GM23248 (cell line): ENCODE measurements around the gene SRSF12.
"Not testable (repeated sequence)": the region's sequence is repeated elsewhere in the genome, so short reads cannot be mapped to it uniquely, and the experiment has no call there.

Source experiments
- EZH2 ChIP-seq: fragments of 200-600 bp; sonication (generic); IDR thresholded peaks from 2 replicates; pipeline ENCODE4 v1.6.1; 2018; ENCODE audit warnings: antibody characterized with exemption, mild to moderate bottlenecking; ENCODE audit not compliant: insufficient read depth, poor library complexity, severe bottlenecking
- EZH2phosphoT487 ChIP-seq: fragments of 200-600 bp; sonication (generic); IDR thresholded peaks from 2 replicates; pipeline ENCODE4 v1.6.1; 2018; ENCODE audit warnings: antibody characterized with exemption, moderate library complexity, mild to moderate bottlenecking, low read depth; ENCODE audit not compliant: insufficient read depth

DNA sequence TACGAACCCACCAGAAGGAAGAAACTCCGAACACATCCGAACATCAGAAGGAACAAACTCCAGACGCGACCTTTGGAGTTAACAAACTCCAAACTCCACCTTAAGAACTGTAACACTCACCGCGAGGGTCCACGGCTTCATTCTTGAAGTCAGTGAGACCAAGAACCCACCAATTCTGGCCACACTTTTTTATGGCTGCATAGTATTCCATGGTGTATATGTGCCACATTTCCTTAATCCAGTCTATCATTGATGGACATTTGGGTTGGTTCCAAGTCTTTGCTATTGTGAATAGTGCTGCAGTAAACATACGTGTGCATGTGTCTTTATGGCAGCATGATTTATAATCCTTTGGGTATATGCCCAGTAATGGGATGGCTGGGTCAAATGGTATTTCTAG, 51.8 kb downstream of the SRSF12 start:
- not testable (repeated sequence) for TF ChIP-seq EZH2phosphoT487, EZH2
